Esophagus muscularis mucosa (tissue), 4 donors: ENCODE results near the gene MYCBPAP. TPM values are rescaled to one million over a fixed set of nuclear protein-coding genes. Genes with fewer than 3 reads are reported as not detected.

Source experiments
- DNase-seq: peaks from one replicate; pipeline ENCODE4 v3.0.0-alpha.2; 2017; ENCODE audit errors: extremely low spot score
- H3K27ac ChIP-seq, 4 donors: fragments of 200-600 bp; sonication (generic); replicated peaks in 1 of 4; 1 replicate in 3 of 4; 2 replicates in 1 of 4; pipeline ENCODE4 v1.5.1; 2016 to 2019; ENCODE audit warnings: mild to moderate bottlenecking in 1 of 4
- H3K27me3 ChIP-seq, 4 donors: fragments of 200-600 bp; sonication (generic); one replicate each; pipeline versions ENCODE4 v1.5.1 to v1.6.0; 2016 to 2019
- H3K36me3 ChIP-seq, 4 donors: fragments of 200-600 bp; sonication (generic); one replicate each; pipeline ENCODE4 v1.5.1; 2016 to 2019
- H3K4me1 ChIP-seq, 4 donors: fragments of 200-600 bp; sonication (generic); one replicate each; pipeline ENCODE4 v1.5.1; 2016 to 2019
- H3K4me3 ChIP-seq, 4 donors: fragments of 200-600 bp; sonication (generic); 1 replicate in 2 of 4; 2 replicates in 2 of 4; pipeline ENCODE4 v1.5.1; 2016 to 2019; ENCODE audit warnings: mild to moderate bottlenecking in 4 of 4, moderate library complexity in 1 of 4
- H3K9me3 ChIP-seq, 4 donors: fragments of 200-600 bp; sonication (generic); 1 replicate in 3 of 4; 2 replicates in 1 of 4; pipeline ENCODE4 v1.5.1; 2016 to 2019
- CTCF ChIP-seq, 3 experiments: fragments of 200-600 bp in 2 of 3; fragments of 450-650 bp in 1 of 3; sonication (generic) in 2 of 3; IDR thresholded peaks; one replicate each; pipeline ENCODE4 v1.5.1; 2017 to 2019; ENCODE audit warnings: antibody characterized with exemption in 3 of 3, mild to moderate bottlenecking in 2 of 3, moderate library complexity in 1 of 3
- EP300 ChIP-seq: sonication (generic); formaldehyde crosslinking; IDR thresholded peaks from one replicate; pipeline ENCODE4 v1.6.1; 2017; ENCODE audit warnings: antibody characterized with exemption
- POLR2A ChIP-seq: fragments of 450-650 bp; IDR thresholded peaks from one replicate; pipeline ENCODE4 v1.6.1; 2017; ENCODE audit warnings: antibody characterized with exemption, moderate library complexity, mild to moderate bottlenecking, low read depth
- POLR2AphosphoS5 ChIP-seq, 2 donors: sonication (generic); formaldehyde crosslinking; IDR thresholded peaks; one replicate each; pipeline ENCODE4 v1.6.1; 2017; ENCODE audit warnings: antibody characterized with exemption in 2 of 2
- WGBS: methylation state at CpG from one replicate; pipeline ENCODE4 v1.1.5; 2018; 5-methylcytosine and 5-hydroxymethylcytosine counted together
- intact Hi-C: fragments of 100-400 bp; cut with DNase I; formaldehyde crosslinking; loops from one replicate; pipeline ENCODE4 v1.15.1; 2023
- total RNA-seq, 4 donors: library from RNA; depleted of rRNA; stranded (reverse); fragments of >200 nt; gene quantifications; one replicate each; pipeline versions ENCODE4 v1.1.0 to v1.2.1, GENCODE V29; 2016

Gene MYCBPAP
- total RNA-seq, 4 donors from 2014 or later = 0.33 to 1.6 (median 1.2) TPM; not detected in 1

GRCh38 chr17:50533720-50534148 is 25.5 kb downstream of the MYCBPAP start:
- Histone ChIP-seq H3K4me1 (peaks cover 18 to 27% (median 21%) of the 10 kb centered on the region in 4 donors), H3K36me3 (peaks cover 0 to 13% (median 0%) of the 10 kb centered on the region in 4 donors), H3K4me3 (peak overlapping the region in 1 of 4 donors; percentile 9), H3K27ac (no peak overlapping the region), H3K27me3 (peaks cover 0 to 64% (median 29%) of the 10 kb centered on the region in 4 donors), H3K9me3 (no peaks in the 10 kb centered on the region)
- TF ChIP-seq POLR2AphosphoS5 (IDR thresholded peaks at IDR 0.05) = no peak
- TF ChIP-seq EP300 = no peak
- TF ChIP-seq CTCF (IDR thresholded peaks at IDR 0.05) = no peak
- no peak for TF ChIP-seq POLR2A
- WGBS = 6% methylated on average over 17 of the region's 17 CpGs
- intact Hi-C loops = no loop called here
- DNase-seq = no peak

- 68% methylated on average over 17 of the region's 24 CpGs for WGBS
- Histone ChIP-seq H3K4me3 (peak overlapping the region in 1 of 4 donors; percentile 9), H3K4me1 (peaks cover 18 to 27% (median 21%) of the 10 kb centered on the region in 4 donors), H3K36me3 (peaks cover 0 to 17% (median 0%) of the 10 kb centered on the region in 4 donors), H3K27ac (no peak overlapping the region), H3K27me3 (peaks cover 0 to 57% (median 29%) of the 10 kb centered on the region in 4 donors), H3K9me3 (no peaks in the 10 kb centered on the region)
- TF ChIP-seq POLR2AphosphoS5 (IDR thresholded peaks at IDR 0.05) (no peak), POLR2A (no peak), CTCF (IDR thresholded peaks at IDR 0.05) (no peak), EP300 (no peak)
- intact Hi-C loops = no loop called here
- DNase-seq = no peak
Observed at GRCh38 chr17:50534222-50534978, 26.2 kb downstream of the MYCBPAP start.

DNA sequence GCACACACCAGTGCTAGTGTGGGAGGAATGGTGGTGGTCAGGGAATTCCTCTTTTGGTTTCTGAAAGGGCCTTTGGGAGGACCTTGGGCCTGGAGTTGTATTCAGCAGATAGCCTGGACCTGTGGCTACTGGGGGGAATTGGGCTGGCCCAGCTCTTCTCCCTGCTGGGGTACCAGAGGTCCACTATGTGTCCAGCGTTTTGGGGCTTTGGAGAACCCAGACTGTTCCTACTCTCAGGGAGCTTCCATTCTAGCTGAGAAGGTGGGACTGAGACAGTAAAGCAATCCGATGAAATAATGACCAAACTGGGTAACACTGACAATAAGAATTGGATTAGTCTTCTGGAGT is 26.7 kb downstream of the MYCBPAP start:
- Histone ChIP-seq H3K27ac (no peak overlapping the region), H3K9me3 (no peaks in the 10 kb centered on the region), H3K36me3 (peaks cover 0 to 19% (median 0%) of the 10 kb centered on the region in 4 donors), H3K4me3 (no peak overlapping the region), H3K4me1 (peaks cover 18 to 27% (median 21%) of the 10 kb centered on the region in 4 donors), H3K27me3 (peaks cover 0 to 52% (median 29%) of the 10 kb centered on the region in 4 donors)
- intact Hi-C loops = no loop called here
- DNase-seq = no peak
- 83% methylated on average over 2 of the region's 2 CpGs for WGBS
- TF ChIP-seq POLR2AphosphoS5 (IDR thresholded peaks at IDR 0.05) = no peak
- no peak for TF ChIP-seq EP300
- TF ChIP-seq CTCF (IDR thresholded peaks at IDR 0.05) = no peak
- no peak for TF ChIP-seq POLR2A

DNA sequence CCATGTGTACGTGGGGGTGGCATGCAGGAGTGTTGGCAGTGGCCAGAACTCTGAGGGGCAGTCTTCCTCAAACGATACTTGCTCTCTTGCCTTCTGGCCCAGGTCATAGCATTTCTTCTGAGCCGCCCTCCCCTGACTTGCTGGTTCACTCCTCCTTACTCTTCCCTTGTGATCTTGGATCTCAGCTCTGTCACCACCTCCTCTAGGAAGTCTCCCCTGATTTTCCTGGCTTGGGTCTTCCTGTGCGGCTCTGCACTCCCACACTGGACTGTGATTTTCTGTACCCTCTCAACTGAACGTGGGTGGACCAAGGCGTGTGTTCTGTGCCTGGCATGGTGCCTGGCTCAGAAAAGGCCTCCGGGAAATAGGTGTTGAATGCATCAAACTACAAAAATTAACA is 27.2 kb downstream of the MYCBPAP start:
- DNase-seq = no peak
- 89% methylated on average over 7 of the region's 7 CpGs for WGBS
- intact Hi-C loops = no loop called here
- H3K27ac ChIP-seq = no peak overlapping the region
- H3K27me3 ChIP-seq = peaks cover 0 to 47% (median 29%) of the 10 kb centered on the region in 4 donors
- H3K4me1 ChIP-seq = peaks cover 18 to 27% (median 21%) of the 10 kb centered on the region in 4 donors
- no peak overlapping the region for H3K4me3 ChIP-seq
- TF ChIP-seq POLR2AphosphoS5 (IDR thresholded peaks at IDR 0.05) (no peak), EP300 (no peak), POLR2A (no peak), CTCF (IDR thresholded peaks at IDR 0.05) (no peak)
- peaks cover 0 to 19% (median 0%) of the 10 kb centered on the region in 4 donors for H3K36me3 ChIP-seq
- no peaks in the 10 kb centered on the region for H3K9me3 ChIP-seq
